Panc1 (cell line): ENCODE data around the gene MBD5. TPM values are rescaled to one million over a fixed set of nuclear protein-coding genes. Genes with fewer than 3 reads are reported as not detected.

Source experiments
- ATAC-seq: fragments of 200-7000 bp; cut with Tn5 transposase; 2 replicates; pipeline ENCODE4 v1.9.1; 2020; ENCODE audit warnings: mild to moderate bottlenecking, moderate library complexity
- BruUV-seq: library from RNA; stranded (reverse); fragments of 400-500 nt; replicated peaks from 2 replicates; lab custom pipeline; 2021; lab: Mats Ljungman, UMichigan
- CTCF ChIA-PET: fragments of 300-600 bp; sonication (Branson Sonifier 250); formaldehyde crosslinking; loops from one replicate; lab custom pipeline; 2022; ENCODE audit warnings: antibody characterized with exemption; lab: Charles Lee
- POLR2A ChIA-PET: fragments of 300-600 bp; sonication (Branson Sonifier 250); formaldehyde crosslinking; loops from one replicate; lab custom pipeline; 2022; ENCODE audit warnings: antibody characterized with exemption; lab: Charles Lee
- DNase-seq: peaks from one replicate; pipeline ENCODE4 v3.0.0-alpha.2; 2010; ENCODE audit warnings: low read depth, low spot score
- H3K27ac ChIP-seq: 2 replicates; pipeline ENCODE4 v1.5.1; 2011; ENCODE audit warnings: mild to moderate bottlenecking, low read length, inconsistent platforms
- H3K27me3 ChIP-seq: fragments of 200-500 bp; sonication (Bioruptor generic); 2 replicates; pipeline ENCODE4 v1.6.0; 2014; ENCODE audit warnings: low read length, inconsistent platforms; ENCODE audit not compliant: control insufficient read depth, insufficient read depth
- H3K36me3 ChIP-seq: fragments of 200-500 bp; sonication (Bioruptor generic); 2 replicates; pipeline ENCODE4 v1.5.1; 2014; ENCODE audit warnings: inconsistent platforms, mild to moderate bottlenecking, low read length, moderate library complexity; ENCODE audit not compliant: control insufficient read depth, insufficient read depth
- H3K4me1 ChIP-seq: 2 replicates; pipeline ENCODE4 v1.5.1; 2011; ENCODE audit warnings: inconsistent platforms, mild to moderate bottlenecking, low read length, moderate library complexity; ENCODE audit not compliant: control insufficient read depth, insufficient read depth
- H3K4me3 ChIP-seq, 2 experiments: 2 replicates each; pipeline ENCODE4 v1.5.1; 2011 to 2012; ENCODE audit warnings: low read depth in 2 of 2, low read length in 2 of 2, mild to moderate bottlenecking in 2 of 2, inconsistent platforms in 1 of 2, moderate library complexity in 1 of 2
- H3K9me3 ChIP-seq: fragments of 200-500 bp; sonication (Bioruptor generic); 2 replicates; pipeline ENCODE4 v1.5.1; 2014; ENCODE audit warnings: low read depth, mild to moderate bottlenecking, inconsistent platforms, low read length, moderate library complexity; ENCODE audit not compliant: control insufficient read depth, insufficient read depth
- CTCF ChIP-seq: fragments of 450-650 bp; IDR thresholded peaks from 2 replicates; pipeline ENCODE4 v1.5.1; 2017; ENCODE audit warnings: mild to moderate bottlenecking
- POLR2AphosphoS5 ChIP-seq: IDR thresholded peaks from 2 replicates; pipeline ENCODE4 v1.6.1; 2012; ENCODE audit warnings: mild to moderate bottlenecking, low read depth, low read length, moderate library complexity
- REST ChIP-seq, 2 experiments: IDR thresholded peaks; 2 replicates each; pipeline ENCODE4 v1.6.1; 2011 to 2012; ENCODE audit warnings: low read depth in 2 of 2, control low read depth in 1 of 2, low read length in 1 of 2, mild to moderate bottlenecking in 1 of 2, moderate library complexity in 1 of 2; ENCODE audit not compliant: insufficient read depth in 1 of 2
- SIN3A ChIP-seq: IDR thresholded peaks from 2 replicates; pipeline ENCODE4 v1.6.1; 2012; ENCODE audit warnings: low read depth, mild to moderate bottlenecking, low read length, moderate library complexity, borderline replicate concordance; ENCODE audit not compliant: insufficient read depth
- TCF7L2 ChIP-seq: IDR thresholded peaks from 2 replicates; pipeline ENCODE4 v1.6.1; 2011; ENCODE audit warnings: mild to moderate bottlenecking, low read depth, low read length, inconsistent platforms
- in situ Hi-C: cut with HindIII; loops from 2 replicates; pipeline ENCODE4 v1.10.0; 2016; ENCODE audit warnings: low sequenced_read_pairs, low pct_unique_long_range_greater_than_20kb
- intact Hi-C: fragments of 100-400 bp; cut with micrococcal nuclease; formaldehyde crosslinking; loops from one replicate; pipeline ENCODE4 v1.10.0; 2022; ENCODE audit not compliant: unreplicated experiment
- total RNA-seq: library from RNA; stranded (reverse); gene quantifications from one replicate; pipeline ENCODE4 v1.2.1, GENCODE V29; 2021; ENCODE audit not compliant: unreplicated experiment

MBD5 gene
- total RNA-seq, 1 experiment from 2014 or later: 40.2 TPM

- no peak overlapping the region for H3K27ac ChIP-seq
- H3K36me3 ChIP-seq: no peaks in the 10 kb centered on the region
- ChIA-PET POLR2A (no interaction called here), CTCF (no interaction called here)
- ATAC-seq: no peak
- H3K27me3 ChIP-seq: no peaks in the 10 kb centered on the region
- DNase-seq: no peak
- H3K9me3 ChIP-seq: no peaks in the 10 kb centered on the region
- intact Hi-C loops (no loop called here), in situ Hi-C loops (no loop called here)
- TF ChIP-seq POLR2AphosphoS5 (no peak), REST (IDR thresholded peaks at IDR 0.05; ENCODE audit: insufficient read depth in 1 of 2, low read depth in 2 of 2, low read length in 1 of 2) (no peak), SIN3A (no peak), TCF7L2 (no peak), CTCF (no peak)
- no peak overlapping the region for H3K4me3 ChIP-seq
- no TSS peak for BruUV-seq
- no peaks in the 10 kb centered on the region for H3K4me1 ChIP-seq
Measured at GRCh38 chr2:148342086-148342485, 321.2 kb downstream of the MBD5 start.

GRCh38 chr2:148350199-148350598 is 329.3 kb downstream of the MBD5 start:
- intact Hi-C loops (no loop called here), in situ Hi-C loops (no loop called here)
- no peaks in the 10 kb centered on the region for H3K4me1 ChIP-seq
- H3K9me3 ChIP-seq: no peaks in the 10 kb centered on the region
- H3K36me3 ChIP-seq: no peaks in the 10 kb centered on the region
- no peak for TF ChIP-seq TCF7L2
- TF ChIP-seq SIN3A: no peak
- no peak for TF ChIP-seq POLR2AphosphoS5
- TF ChIP-seq CTCF: no peak
- TF ChIP-seq REST (IDR thresholded peaks at IDR 0.05; ENCODE audit: insufficient read depth in 1 of 2, low read depth in 2 of 2, low read length in 1 of 2): no peak
- ChIA-PET POLR2A (no interaction called here), CTCF (no interaction called here)
- ATAC-seq: no peak
- no peak overlapping the region for H3K4me3 ChIP-seq
- H3K27ac ChIP-seq: no peak overlapping the region
- H3K27me3 ChIP-seq: no peaks in the 10 kb centered on the region
- no peak for DNase-seq
- no TSS peak for BruUV-seq
